HG02885 (cell line): ENCODE results near the gene KRTAP19-3.
"Not testable (repeated sequence)": the region's sequence is repeated elsewhere in the genome, so short reads cannot be mapped to it uniquely, and the experiment has no call there.

Experiments used
- ATAC-seq: cut with Tn5 transposase; IDR thresholded peaks from one replicate; pipeline ENCODE4 v1.9.1; 2021; ENCODE audit warnings: mild to moderate bottlenecking; ENCODE audit not compliant: unreplicated experiment, poor library complexity

Gene KRTAP19-3

DNA sequence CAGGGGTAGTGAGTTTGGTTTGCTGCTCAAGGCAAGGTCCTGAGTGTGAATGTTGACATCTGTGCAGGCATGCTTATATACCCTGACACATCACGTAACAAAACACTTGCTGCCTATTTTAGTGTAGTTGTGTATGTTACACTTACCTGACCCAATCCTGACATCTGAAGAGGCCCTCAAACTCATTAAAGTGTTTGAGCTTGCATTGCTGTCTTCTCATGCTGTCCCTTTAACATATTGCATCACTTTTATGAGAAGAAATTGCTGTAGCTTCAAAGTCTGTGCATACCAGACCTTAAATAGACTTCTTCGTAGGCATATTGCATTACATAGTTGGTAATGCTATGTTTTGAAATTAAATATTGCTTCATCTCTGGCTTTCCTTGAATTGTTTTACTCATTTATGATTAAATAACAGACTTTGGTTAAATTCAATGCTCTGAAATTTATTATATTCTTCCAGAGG lies at the start of gene KRTAP19-3:
Gene KRTAP19-3, minus strand, starts transcription at position 51 of the 466 bp plus-strand sequence. CDS start 56 bp downstream, outside the sequence.
- ATAC-seq = no peak

DNA sequence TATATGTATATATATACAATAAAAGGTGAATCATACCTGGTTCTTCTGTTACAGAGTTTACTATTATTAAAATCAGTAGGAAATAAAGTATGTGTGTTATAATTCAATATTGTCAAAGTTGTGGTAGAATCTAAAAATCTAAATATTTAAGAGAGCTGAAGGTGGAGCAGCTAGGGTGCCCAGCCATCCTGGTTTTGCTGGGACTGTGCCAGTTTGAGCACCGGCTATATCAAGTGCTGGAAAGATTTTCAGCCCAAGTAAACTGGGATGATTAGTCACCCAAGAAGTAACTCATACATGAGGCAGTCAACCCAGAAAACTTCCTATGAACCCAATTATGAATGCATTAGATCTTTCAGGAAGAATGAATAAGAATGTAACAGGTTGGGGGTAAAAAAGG lies 27.1 kb upstream of the KRTAP19-3 start:
- ATAC-seq = no peak

DNA sequence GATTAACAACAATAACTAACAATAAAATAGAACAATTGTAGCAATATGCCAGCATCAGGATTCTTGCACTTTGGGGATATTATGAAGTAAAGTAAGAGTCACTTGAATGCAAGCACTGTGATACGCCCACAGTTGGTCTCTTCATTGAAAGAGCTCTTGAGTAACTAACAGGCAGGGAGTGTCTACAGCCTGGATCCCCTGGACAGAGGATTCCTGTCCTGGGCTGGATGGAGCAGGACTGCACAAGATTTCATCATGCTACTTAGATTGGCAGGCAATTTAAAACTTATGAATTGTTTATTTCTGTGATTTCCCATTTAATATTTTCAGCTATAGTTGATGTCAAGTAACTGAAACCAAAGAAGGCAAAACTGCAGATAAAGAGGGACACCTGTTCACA lies 23.9 kb upstream of the KRTAP19-3 start:
- ATAC-seq = no peak

DNA sequence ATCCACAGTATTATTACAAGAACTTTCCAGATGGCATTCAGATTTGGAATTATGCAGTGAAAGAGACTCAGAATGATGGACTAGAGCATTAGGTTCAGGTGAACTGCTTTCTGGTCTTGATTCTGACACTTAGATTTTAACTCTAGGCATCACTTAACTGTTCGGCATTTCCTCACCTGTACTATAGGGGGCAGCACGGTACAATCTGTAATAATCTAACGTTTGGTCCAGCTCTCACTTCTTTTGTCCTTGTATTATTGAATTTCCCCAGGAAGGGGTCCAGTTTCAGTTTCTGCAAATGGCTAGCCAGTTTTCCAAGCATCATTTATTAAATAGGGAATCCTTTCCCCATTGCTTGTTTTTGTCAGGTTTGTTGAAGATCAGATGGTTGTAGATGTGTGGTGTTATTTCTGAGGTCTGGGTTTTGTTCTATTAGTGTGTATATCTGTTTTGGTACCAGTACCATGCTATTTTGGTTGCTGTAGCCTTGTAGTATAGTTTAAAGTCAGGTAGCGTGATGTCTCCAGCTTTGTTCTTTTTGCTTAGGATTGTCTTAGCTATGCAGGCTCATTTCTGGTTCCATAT lies 13.9 kb upstream of the KRTAP19-3 start:
- not testable (repeated sequence) for ATAC-seq

DNA sequence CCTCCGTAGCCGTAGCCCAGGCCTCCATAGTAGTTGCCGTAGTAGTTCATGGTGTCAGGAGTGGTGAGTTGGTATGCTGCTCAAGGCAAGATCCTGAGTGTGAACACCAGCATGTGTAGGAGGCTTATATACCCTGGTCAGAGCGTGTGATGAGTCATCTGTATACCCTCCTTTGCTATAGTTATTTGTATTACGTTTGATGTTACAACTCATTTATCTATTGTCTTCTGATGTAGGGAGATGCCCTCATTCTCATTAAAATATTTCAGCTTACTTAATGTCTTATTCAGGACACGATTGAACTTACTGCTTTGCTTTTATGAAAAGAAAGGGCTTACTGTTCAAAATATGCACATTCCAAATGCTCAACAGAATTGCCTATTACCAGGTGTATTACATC lies 10.2 kb upstream of the KRTAP19-3 start, which contains the start of gene KRTAP19-5:
Gene KRTAP19-5, minus strand, starts transcription at position 101 of the 400 bp plus-strand sequence. Its CDS starts 51 bp downstream, at position 50.
- no peak for ATAC-seq

DNA sequence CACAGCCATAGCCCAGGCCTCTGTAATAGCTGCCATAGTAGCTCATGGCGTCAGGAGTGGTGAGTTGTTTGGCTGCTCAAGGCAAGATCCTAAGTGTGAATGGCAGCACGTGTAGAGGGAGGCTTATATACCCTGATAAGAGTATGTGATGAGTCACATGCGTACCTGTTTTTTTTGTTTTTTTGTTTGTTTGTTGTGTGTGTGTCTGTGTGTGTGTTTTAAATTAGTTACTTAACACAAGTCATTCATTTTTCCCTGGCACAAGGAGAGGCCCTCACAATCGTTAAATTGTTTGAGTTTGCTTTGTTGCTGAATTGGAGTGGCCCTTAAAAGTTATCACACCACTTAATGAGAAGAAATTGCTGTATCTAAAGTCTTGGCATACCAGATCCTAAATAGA lies 5.3 kb upstream of the KRTAP19-3 start, which contains the start of gene KRTAP19-4:
Gene KRTAP19-4, minus strand, starts transcription at position 101 of the 400 bp plus-strand sequence. Its CDS starts 55 bp downstream, at position 46.
- ATAC-seq = no peak

DNA sequence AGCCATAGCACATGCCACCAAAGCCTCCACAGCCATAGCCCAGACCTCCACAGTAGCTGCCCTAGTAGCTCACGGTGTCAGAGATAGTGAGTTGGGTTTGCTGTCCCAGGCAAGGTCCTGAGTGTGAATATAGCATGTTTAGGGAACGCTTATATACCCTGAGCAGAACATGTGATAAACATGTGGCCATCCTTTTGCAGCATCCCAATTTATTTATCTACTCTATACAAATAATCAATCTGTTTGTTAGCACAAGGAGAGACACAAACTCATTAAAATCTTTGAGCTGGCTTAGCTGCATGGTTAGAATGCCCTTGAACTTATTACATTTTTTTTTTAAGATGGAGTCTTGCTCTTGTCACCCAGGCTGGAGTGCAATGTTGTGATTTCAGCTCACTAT lies 4.5 kb downstream of the KRTAP19-3 start, which contains the start of gene KRTAP19-2:
Gene KRTAP19-2, minus strand, starts transcription at position 101 of the 400 bp plus-strand sequence. Its CDS starts 88 bp downstream, at position 13.
- ATAC-seq = no peak

DNA sequence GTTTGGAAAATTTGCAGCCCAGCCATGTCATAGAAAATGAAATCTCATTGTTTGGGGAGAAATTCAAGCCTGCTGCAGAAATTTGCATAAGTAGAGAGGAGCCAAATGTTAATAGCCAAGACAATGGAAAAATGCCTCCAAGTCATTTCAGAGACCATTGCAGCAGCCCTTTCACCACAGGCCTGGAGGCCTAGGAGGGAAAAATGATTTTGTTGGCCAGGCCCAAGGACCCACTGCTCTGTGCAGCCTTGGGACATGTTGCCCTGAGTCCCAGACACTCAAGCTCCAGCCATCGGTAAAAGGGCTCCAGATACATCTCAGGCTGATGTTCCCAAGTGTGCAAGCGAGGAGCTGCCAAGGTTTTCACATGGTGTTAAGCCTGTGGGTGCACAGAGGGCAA lies 5.6 kb downstream of the KRTAP19-3 start:
- no peak for ATAC-seq

DNA sequence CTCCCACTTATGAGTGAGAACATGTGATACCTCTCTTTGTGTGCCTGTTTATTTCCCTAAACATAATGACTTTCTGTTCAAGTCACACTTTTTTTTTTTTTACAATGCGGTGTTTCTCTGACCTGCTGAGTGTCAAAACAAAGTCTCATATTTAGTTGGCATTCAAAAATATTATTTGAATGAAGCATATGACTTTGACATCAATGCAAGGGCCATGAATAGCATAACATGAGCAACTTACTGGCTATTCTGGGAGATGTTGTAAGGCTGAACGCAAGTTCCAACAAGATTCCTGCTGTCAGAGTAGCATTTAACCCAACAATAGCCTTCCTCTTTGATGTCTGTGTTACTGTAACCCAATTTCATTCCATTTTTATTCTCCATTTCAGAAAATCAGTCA lies 9.7 kb downstream of the KRTAP19-3 start:
- ATAC-seq = no peak

DNA sequence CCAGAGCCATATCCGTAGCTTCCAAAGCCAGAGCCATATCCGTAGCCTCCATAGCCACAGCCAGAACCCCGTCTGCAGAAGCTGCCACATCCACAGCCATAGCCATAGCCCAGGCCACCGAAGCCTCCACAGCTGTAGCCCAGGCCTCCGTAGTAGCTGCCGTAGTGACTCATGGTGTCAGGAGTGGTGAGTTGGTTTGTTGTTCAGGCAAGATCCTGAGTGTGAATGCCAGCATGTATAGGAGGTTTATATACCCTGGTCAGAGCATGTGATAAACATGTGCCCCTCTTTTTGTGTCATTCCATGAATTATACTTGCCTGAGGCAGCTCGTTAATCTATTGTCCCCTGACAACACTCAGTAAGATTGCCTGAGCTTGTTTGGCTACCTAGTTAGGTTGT lies 11.7 kb downstream of the KRTAP19-3 start, which contains the start of gene KRTAP19-1:
Gene KRTAP19-1, minus strand, starts transcription at position 223 of the 400 bp plus-strand sequence. Its CDS starts 50 bp downstream, at position 173.
- ATAC-seq = no peak

DNA sequence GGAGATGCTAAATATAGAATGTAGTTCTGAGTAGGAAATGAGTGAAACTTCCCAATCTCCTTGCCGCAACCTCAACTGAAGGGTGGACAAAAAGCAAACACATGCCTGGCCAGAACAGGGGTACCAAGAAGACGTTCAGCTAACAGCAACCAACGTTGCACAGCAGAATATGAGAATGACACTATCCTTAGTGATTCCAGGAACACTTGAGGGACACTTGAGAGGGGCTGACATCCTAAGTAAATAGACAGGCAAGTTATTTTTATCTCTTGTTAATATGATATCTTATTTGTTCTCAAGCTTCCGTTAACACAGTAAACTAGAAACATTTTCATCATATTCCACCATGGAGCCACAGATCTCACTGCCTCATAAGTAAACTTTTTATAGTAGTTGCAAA lies 12.6 kb downstream of the KRTAP19-3 start:
- ATAC-seq = no peak

DNA sequence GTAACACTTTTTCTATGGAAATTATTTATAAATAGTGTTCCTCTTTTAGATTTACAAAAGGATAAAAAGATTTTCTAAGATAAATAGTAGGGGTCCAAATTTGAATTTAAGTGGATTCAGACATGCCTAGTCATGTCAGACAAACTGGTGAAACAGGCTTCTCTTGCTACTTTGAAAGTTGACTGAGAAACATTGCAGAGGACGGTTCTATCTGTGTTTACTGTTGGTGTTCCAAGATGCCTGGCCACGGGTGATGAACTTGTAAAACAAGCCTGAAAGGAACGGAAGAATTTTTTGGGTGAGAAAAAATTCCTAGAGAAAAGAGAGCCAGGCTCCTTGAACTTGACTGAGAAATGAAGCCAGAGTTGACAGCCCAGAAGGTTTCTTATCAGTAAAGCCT lies 13.8 kb downstream of the KRTAP19-3 start:
- no peak for ATAC-seq

DNA sequence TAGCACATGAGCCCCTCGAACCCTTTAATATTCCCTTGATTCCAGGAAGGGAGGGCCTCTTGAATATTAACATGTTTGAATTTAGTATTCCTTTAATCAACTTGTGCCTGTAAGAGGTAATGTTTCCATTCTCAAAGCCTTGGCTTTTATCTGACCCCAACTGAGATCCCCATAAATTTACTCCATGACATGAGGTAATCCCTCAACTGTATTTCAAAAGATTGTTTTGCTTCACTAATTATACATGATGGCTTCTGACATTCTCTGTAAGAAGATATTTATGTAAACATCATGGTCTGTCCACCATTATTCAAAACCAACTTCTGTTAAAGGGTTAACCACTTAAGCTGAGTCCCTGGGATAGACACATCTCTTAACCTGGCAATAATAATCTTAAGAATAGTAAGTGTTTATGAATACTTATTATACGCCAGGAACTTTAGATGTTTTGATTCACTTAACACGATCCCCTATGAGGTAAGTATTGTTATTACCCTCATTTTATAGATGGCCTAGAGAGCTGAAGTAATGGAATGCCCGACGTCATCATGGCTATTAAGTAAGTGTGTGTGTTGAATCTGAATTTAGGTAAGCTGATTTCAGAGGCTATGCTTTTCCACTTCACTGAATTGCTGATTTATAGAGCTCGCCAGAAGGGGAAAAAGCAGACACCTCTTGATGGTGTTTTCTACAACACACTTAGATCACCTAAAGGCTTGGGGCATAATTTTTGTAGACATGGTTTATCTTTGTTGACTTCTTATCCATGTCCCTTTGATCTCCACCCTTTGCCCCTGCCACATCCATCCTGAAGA lies 22.7 kb downstream of the KRTAP19-3 start:
- ATAC-seq = no peak

DNA sequence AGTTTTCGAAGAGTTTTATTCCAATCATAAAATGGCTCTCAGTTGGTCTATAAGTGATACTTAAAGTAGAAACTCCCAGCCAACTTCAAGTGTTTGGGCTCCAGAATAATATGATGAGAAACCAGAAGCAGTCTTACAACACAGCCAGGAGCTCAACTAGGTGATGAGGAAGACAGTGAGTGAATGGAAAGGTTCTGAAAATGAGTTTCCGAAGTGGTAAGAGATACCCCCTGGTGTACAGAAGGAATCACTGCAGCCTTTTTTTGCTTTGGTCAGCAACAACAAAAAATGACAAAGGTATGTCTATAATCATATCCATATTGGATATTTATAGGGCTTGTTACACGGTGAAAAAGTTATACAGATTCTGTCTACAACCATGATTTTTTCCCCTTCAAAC lies 28.1 kb downstream of the KRTAP19-3 start:
- no peak for ATAC-seq

DNA sequence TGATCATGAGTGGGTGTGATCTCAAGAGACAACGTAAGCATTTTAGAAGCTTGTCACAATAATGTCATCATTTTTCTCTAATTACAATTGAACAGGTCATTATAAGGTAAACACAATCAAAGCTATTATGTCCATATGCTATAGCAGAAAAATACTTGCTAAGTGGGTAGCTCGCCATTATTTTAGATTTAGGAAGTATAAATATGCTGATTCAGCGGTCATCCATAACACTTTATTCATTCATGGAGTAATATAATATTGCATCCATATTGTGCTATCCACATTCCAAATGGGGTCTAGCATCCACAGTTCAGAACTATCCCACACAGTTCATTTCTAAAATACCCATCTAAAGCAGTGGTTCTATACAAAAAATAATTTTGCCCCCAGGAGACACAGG lies 43.3 kb downstream of the KRTAP19-3 start:
- ATAC-seq = no peak

DNA sequence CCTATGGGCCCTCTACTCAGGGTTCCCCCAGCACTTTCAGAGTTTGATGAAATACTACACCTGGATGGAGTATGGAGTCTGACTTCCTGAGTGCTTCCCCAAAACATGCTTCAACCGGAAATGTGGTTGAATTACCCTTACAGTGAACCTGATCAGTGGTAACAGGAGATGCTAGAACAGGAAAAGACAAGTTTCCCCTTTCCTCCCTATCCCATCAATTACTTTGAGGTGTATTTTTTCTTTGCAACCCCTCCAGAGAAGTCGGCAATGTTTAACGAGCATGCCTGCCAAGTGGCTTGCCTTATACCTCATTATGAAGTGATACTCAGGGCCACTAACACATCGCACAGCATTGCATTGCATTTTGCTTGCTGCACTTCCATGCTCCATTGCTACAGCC lies 44.8 kb downstream of the KRTAP19-3 start:
- ATAC-seq = no peak

DNA sequence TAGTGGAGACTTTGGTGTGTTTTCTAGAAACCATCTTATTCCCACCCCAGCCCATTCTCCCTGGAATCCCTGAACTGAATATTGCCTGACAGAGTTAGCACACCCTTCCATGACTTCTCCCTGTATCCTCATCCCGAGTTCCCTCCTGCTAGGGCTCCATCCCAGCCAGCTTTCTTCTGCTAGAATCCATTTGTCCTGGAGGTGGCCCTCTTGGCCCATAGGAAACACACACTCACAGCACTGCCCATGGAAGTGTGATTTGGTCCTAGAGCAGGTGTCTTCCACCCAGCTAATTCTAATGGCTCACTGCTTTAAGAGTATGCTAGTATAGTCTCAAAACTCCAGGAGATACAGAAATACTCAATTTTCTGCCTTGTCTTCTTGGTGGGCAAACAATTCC lies 47.6 kb downstream of the KRTAP19-3 start:
- no peak for ATAC-seq

DNA sequence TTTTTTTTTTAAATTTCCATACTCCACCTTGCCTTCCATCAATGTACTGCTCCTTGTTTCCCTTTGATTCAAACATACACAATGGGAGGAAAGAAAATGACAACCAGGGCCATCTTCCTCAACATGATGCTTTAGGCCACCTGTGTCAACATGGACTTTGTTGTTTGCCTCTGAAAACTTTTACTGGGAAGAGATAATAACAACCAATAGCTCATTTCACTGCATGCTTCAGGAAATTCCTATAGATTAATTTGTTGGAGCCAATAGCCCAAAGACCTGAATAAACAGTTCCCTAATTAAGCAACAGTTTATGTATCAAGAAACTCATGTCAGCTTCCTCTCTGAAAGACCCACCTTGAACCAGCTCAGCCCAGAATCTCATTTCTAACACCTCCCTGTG lies 48.6 kb downstream of the KRTAP19-3 start:
- no peak for ATAC-seq
